ENCODE results near the gene PRKCG.
A peak's percentile ranks its signal among the peaks of the same experiment; 100 is the strongest.
"Not testable (repeated sequence)": the region's sequence is repeated elsewhere in the genome, so short reads cannot be mapped to it uniquely, and the experiment has no call there.

The PRKCG gene

DNA sequence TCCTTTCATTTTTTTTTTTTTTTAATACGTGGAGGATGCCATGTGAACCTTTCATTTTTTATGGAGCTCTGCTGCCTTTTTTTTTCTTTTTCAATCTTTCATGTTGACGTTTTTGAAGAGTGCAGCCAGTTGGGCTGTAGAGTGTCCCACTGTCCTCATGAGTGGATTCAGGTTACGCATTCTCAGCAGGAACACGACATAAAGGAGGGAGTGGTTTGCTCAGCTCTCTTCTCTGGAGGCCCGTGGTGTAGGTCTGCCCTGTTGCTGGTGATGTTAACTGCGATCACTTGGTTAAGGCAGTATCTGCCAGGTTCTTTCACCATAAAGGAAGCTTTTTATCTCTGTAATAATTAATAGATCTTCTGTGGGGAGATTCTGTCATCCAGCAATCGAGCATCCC is 54.0 kb downstream of the PRKCG start:
- no peak for DNase-seq

GRCh38 chr19:53942001-53942786 is 60.2 kb downstream of the PRKCG start:
- DNase-seq = peak in 3 of 58 donors; percentile 7 to 42 (median 10)

DNA sequence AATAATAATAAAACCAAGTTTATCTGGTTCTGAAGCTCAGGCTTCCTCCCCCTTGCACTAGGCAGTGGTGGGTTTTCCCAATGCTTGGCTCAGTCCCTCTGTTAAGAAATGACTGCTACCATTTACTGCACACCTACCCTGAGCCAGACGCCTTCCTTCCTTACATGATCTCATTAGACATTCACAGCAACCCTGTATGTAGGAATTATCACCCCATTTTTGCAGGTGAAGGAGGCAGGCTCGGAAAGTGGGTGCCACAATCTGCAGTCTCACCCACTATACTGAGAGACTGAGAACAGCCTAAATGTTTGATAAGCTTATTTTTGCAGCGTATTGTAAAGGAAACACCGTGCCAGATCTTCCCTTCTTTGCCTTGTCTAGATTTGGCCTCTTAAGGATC is 62.4 kb downstream of the PRKCG start:
- DNase-seq = no peak

DNA sequence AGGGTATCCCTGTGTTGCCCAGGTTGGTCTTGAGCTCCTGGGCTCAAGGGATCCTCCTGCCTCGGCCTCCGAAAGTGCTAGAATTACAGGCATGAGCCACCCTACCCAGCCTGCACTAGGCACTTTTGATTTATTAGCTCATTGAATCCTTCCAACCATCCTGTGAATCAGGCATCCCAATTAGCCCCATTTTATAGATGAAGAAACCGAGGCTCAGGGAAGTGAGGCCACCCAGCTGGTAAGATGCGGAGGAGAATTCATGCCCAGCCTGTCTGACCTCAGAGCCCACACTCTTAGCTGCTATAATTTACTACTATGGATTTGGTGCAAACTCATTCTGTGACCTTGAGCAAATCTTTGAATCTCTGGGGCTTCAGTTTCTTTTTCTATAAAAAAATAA is 62.9 kb downstream of the PRKCG start:
- no peak for DNase-seq

DNA sequence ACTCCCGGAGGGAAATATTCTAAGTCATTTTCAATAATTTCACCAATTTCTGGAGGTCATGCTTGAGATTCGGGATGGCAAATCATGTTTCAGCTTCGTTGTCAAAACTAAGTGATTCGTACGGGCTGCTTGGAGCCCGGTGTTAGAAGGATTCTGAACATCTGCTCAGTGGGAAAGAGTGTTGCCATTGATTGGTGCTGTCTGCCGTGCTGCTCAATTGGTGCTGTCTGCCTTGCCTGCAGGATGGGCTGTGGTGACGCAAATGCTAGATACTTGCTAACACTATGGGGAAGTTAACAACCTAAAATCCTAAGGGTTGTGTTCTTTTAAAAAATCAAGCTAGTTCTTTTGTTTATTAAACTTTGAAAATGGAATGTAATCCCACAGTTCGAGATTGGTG is 63.4 kb downstream of the PRKCG start:
- DNase-seq = peak in 11 of 58 donors; percentile 7 to 58 (median 28)

DNA sequence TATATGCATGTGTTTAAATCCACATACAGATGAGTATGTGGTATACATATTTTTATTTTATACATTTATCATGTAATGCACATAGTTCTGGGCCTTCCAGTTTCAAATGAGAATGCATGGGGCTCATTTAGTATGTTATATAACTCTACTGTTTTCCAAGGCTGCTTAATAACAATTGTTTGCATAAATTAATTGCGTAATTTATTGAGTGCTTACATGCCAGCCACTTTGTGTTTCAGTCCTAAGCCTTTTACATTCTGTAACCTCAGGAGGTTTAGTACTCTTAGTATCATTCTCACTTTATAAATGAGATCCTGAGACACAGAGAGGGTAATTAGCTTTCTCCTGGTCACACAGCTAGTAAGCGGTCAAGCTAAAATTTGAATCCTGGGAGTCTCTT is 64.0 kb downstream of the PRKCG start:
- no peak for DNase-seq

DNA sequence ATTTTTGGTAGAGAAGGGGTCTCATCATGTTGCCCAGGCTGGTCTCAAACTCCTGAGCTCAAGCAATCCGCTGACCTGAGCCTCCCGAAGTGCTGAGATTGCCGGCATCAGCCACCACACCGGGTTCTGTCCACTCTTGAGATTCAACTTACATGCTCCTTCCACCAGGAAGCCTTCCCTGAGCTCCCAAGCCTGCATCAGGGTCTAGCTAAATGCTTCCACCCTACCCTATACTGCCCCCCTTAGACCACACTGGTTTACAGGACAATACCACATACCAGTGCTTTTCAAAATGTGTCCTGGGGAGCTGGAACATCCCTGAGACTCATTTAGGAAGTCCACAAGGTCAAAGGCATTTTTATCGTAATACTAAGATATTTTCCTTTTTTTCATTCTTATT is 65.6 kb downstream of the PRKCG start:
- no peak for DNase-seq

GRCh38 chr19:53948611-53949010 is 66.6 kb downstream of the PRKCG start:
- not testable (repeated sequence) for DNase-seq

DNA sequence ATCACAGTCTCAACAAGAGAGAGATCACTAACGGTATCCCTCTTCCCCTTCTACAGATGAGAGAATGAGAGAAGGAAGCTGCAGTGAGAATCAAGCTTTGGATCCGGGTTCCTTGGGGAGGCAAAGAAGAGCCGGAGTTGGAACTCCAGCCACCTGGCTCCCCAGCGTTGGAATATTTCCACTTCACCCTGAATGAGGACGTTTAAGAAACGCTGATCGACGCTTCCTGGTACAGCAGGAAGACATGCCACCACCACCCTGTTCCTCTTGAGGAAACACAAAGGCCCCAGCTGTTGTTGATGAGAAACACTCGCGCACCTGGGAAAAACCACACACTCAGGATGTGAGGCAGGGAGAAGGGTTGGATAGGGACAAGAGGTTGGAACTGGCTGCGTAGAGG is 69.4 kb downstream of the PRKCG start:
- DNase-seq = no peak

- DNase-seq = no peak
Measured at GRCh38 chr19:53951947-53952346, 70.0 kb downstream of the PRKCG start.

- no peak for DNase-seq
Measured at GRCh38 chr19:53953383-53953782, 71.4 kb downstream of the PRKCG start.

Data from anterior cingulate cortex (tissue), 58 donors.